Calu3 (cell line): ENCODE results near the gene RIN3. TPM values are rescaled to one million over a fixed set of nuclear protein-coding genes. Genes with fewer than 3 reads are reported as not detected.

Source experiments
- BruUV-seq: library from RNA; stranded (reverse); fragments of 400-500 nt; replicated peaks from 2 replicates; lab custom pipeline; 2021; lab: Mats Ljungman, UMichigan
- CTCF ChIA-PET: fragments of 300-600 bp; sonication (Branson Sonifier 250); formaldehyde crosslinking; loops from one replicate; lab custom pipeline; 2022; ENCODE audit warnings: antibody characterized with exemption; lab: Charles Lee
- DNase-seq: peaks from one replicate; pipeline ENCODE4 v3.0.0; 2022
- H3K27ac Mint-ChIP-seq: one replicate; pipeline ENCODE4 v1.8.0; 2022; ENCODE audit warnings: mixed read lengths; ENCODE audit not compliant: unreplicated experiment
- H3K27me3 Mint-ChIP-seq: one replicate; pipeline ENCODE4 v1.8.0; 2022; ENCODE audit warnings: mixed read lengths; ENCODE audit not compliant: unreplicated experiment
- H3K36me3 Mint-ChIP-seq: one replicate; pipeline ENCODE4 v1.8.0; 2022; ENCODE audit warnings: mild to moderate bottlenecking, moderate library complexity, mixed read lengths; ENCODE audit not compliant: insufficient read depth, unreplicated experiment
- H3K4me1 Mint-ChIP-seq: one replicate; pipeline ENCODE4 v1.8.0; 2022; ENCODE audit warnings: mild to moderate bottlenecking, low read depth, mixed read lengths; ENCODE audit not compliant: unreplicated experiment
- H3K4me3 Mint-ChIP-seq: one replicate; pipeline ENCODE4 v1.8.0; 2022; ENCODE audit warnings: mild to moderate bottlenecking, low read depth, moderate library complexity, mixed read lengths; ENCODE audit not compliant: unreplicated experiment
- H3K9me3 Mint-ChIP-seq: one replicate; pipeline ENCODE4 v1.8.0; 2022; ENCODE audit warnings: low read depth, mixed read lengths; ENCODE audit not compliant: unreplicated experiment
- intact Hi-C: fragments of 100-400 bp; cut with micrococcal nuclease; formaldehyde crosslinking; loops from one replicate; pipeline ENCODE4 v1.10.0; 2022; ENCODE audit not compliant: unreplicated experiment
- total RNA-seq: library from RNA; stranded (reverse); gene quantifications from 2 replicates; pipeline ENCODE4 v1.2.3, GENCODE V29; 2022
- TF ChIP-seq, protein P1 (sequence below): fragments of 200-600 bp; IDR thresholded peaks from one replicate; pipeline ENCODE4 v1.8.0; 2022; ENCODE audit warnings: antibody characterized with exemption; ENCODE audit not compliant: unreplicated experiment

RIN3 gene
- total RNA-seq, 1 experiment from 2014 or later, result 13.8 TPM

GRCh38 chr14:92704036-92704804 is 190.6 kb downstream of the RIN3 start:
- Mint-ChIP-seq H3K27ac (no peak overlapping the region), H3K4me3 (no peak overlapping the region), H3K4me1 (no peaks in the 10 kb centered on the region), H3K27me3 (no peaks in the 10 kb centered on the region), H3K9me3 (no peaks in the 10 kb centered on the region), H3K36me3 (peaks cover 14% of the 10 kb centered on the region)
- BruUV-seq, result TSS peak; percentile 82
- CTCF ChIA-PET, result interaction anchor here (0.6 kb wide), 1 partner anchor 29 kb away, joined by 3 read pairs; no protein-coding TSS in a partner anchor
- TF ChIP-seq, protein P1, sequence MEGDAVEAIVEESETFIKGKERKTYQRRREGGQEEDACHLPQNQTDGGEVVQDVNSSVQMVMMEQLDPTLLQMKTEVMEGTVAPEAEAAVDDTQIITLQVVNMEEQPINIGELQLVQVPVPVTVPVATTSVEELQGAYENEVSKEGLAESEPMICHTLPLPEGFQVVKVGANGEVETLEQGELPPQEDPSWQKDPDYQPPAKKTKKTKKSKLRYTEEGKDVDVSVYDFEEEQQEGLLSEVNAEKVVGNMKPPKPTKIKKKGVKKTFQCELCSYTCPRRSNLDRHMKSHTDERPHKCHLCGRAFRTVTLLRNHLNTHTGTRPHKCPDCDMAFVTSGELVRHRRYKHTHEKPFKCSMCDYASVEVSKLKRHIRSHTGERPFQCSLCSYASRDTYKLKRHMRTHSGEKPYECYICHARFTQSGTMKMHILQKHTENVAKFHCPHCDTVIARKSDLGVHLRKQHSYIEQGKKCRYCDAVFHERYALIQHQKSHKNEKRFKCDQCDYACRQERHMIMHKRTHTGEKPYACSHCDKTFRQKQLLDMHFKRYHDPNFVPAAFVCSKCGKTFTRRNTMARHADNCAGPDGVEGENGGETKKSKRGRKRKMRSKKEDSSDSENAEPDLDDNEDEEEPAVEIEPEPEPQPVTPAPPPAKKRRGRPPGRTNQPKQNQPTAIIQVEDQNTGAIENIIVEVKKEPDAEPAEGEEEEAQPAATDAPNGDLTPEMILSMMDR, result no peak
- intact Hi-C loops, result no loop called here
- DNase-seq, result no peak

DNA sequence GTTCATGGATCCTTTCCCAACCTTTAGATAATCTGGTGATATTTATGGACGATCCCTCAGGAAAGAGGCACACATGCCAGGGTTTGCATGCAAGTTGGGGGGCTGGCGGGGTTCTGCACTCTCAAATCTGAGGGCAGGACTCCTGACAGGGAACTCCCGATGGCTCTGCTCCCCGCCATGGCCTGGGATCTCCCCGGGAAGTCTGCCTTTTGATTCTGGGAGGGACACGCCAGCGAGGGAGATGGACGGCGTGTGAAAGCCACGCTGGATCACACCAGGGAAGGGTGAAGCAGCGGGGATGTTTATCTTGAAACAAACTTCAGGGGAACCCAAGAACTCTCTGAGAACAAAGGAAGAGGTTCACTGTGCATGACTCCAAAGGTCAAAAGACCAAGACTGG is 191.2 kb downstream of the RIN3 start:
- no peak for DNase-seq
- TF ChIP-seq, protein P1, result no peak
- Mint-ChIP-seq H3K36me3 (peaks cover 18% of the 10 kb centered on the region), H3K4me3 (no peak overlapping the region), H3K27me3 (no peaks in the 10 kb centered on the region), H3K9me3 (no peaks in the 10 kb centered on the region), H3K27ac (no peak overlapping the region), H3K4me1 (no peaks in the 10 kb centered on the region)
- CTCF ChIA-PET, result interaction anchor here (0.6 kb wide), 1 partner anchor 30 kb away, joined by 3 read pairs; no protein-coding TSS in a partner anchor
- intact Hi-C loops, result no loop called here
- no TSS peak for BruUV-seq

GRCh38 chr14:92706386-92706785 is 192.8 kb downstream of the RIN3 start:
- no peak for DNase-seq
- intact Hi-C loops, result no loop called here
- no peak overlapping the region for H3K27ac Mint-ChIP-seq
- CTCF ChIA-PET, result interaction anchor here (0.6 kb wide), 1 partner anchor 11 kb away, joined by 3 read pairs; no protein-coding TSS in a partner anchor
- peaks cover 24% of the 10 kb centered on the region for H3K36me3 Mint-ChIP-seq
- no peaks in the 10 kb centered on the region for H3K4me1 Mint-ChIP-seq
- H3K9me3 Mint-ChIP-seq, result no peaks in the 10 kb centered on the region
- H3K27me3 Mint-ChIP-seq, result no peaks in the 10 kb centered on the region
- TF ChIP-seq, protein P1, result no peak
- H3K4me3 Mint-ChIP-seq, result no peak overlapping the region
- BruUV-seq, result no TSS peak

DNA sequence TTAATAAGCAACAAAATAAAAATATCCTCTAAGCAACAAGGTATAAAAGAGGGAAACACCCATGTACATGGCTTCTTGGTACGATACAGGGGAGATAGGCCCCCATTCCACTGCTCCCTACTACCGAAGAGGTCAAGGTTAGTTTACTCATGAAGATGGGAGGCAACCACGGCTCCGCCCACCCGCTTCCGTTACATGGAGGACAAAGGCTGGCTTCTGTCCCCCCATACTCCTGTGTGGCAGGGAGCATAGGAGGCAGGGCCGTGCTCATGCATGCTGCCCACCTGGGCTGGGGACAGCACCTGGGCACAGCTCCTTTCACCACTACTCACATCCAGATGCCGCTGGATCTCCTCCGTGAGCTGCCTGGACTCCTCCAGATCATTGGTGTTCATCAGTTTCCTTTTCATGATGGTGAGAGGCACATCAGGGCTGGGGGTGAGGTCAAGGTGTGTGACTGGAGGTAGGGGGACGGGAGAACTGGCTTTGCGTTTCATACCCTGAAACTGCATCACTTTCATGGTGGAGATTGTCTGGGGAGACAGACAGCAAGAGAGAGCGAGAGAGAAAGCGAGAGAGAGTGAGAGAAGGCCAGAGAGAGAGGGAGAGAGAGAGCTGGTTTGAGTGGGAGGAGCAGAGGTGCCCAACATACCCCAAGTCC is 195.9 kb downstream of the RIN3 start:
- no peak for DNase-seq
- Mint-ChIP-seq H3K4me1 (no peaks in the 10 kb centered on the region), H3K36me3 (peaks cover 20% of the 10 kb centered on the region), H3K27ac (no peak overlapping the region), H3K4me3 (no peak overlapping the region), H3K9me3 (no peaks in the 10 kb centered on the region), H3K27me3 (no peaks in the 10 kb centered on the region)
- CTCF ChIA-PET, result interaction anchor here (0.5 to 0.7 kb wide), 2 partner anchors 20 to 328 kb away, joined by 3 to 6 read pairs; no protein-coding TSS in a partner anchor
- intact Hi-C loops, result no loop called here
- BruUV-seq, result no TSS peak
- TF ChIP-seq, protein P1, result no peak
